Skeletal muscle satellite cell (primary cell): Measurements from ENCODE around the gene PRSS38. TPM values are rescaled to one million over a fixed set of nuclear protein-coding genes. Genes with fewer than 3 reads are reported as not detected.

Experiments
- H3K27me3 ChIP-seq: 2 replicates; pipeline ENCODE4 v1.7.0; 2013; ENCODE audit warnings: low read length; ENCODE audit not compliant: control insufficient read depth, insufficient read depth
- H3K36me3 ChIP-seq: 2 replicates; pipeline ENCODE4 v1.7.0; 2013; ENCODE audit warnings: mild to moderate bottlenecking, control low read depth, low read length; ENCODE audit not compliant: insufficient read depth
- H3K4me1 ChIP-seq: 2 replicates; pipeline ENCODE4 v1.7.0; 2013; ENCODE audit warnings: low read length; ENCODE audit not compliant: control insufficient read depth, insufficient read depth
- H3K4me2 ChIP-seq: 2 replicates; pipeline ENCODE4 v1.7.0; 2013; ENCODE audit warnings: mild to moderate bottlenecking, low read length
- H3K4me3 ChIP-seq: 2 replicates; pipeline ENCODE4 v1.7.0; 2013; ENCODE audit warnings: low read length
- H3K9ac ChIP-seq: 2 replicates; pipeline ENCODE4 v1.7.0; 2013; ENCODE audit warnings: mild to moderate bottlenecking, low read depth, low read length, moderate library complexity
- H3K9me3 ChIP-seq: replicated peaks from 2 replicates; pipeline ENCODE4 v1.7.0; 2013; ENCODE audit warnings: mild to moderate bottlenecking, control low read depth, low read length
- total RNA-seq: library from RNA; depleted of rRNA; stranded (reverse); fragments of >200 nt; gene quantifications from 2 replicates; pipeline ENCODE4 v1.2.3, GENCODE V29; 2012; rRNA removed

Gene PRSS38
- not detected in 2 replicates for total RNA-seq

DNA sequence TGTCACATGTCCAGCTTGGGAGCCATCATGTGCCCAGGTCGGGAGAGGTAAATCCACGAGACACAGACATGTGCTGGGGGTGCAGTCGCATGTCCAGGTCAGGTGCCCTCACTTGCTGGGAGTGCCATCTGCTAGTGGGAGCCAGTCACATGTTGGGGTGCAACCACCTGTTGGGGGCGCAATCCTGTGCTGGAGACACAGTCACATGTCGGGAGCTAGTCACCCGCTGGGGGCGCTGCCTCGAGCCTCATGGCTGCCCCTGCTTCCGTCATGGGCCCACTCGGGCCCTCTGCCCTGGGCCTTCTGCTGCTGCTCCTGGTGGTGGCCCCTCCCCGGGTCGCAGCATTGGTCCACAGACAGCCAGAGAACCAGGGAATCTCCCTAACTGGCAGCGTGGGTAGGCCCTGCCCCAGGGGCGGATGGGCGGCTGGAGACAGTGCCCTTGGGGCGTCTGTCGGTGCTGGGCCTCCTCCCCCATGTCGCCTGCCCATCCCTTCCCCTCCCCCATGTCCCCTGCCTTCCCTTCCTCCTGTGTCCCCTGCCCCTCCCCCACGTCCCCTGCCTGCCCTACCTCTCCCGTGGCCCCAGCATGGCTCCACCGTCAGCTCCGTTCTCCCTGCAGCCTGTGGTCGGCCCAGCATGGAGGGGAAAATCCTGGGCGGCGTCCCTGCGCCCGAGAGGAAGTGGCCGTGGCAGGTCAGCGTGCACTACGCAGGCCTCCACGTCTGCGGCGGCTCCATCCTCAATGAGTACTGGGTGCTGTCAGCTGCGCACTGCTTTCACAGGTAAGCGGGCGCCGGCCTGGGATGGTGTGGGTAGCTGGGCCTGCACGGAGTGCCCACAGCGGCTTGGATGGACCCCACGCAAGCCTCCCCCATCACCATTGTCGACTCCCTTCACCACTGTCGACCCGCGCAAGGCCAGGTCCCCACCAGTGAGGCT, at the start of gene PRSS38:
TSS of gene PRSS38 (plus strand) at position 208 of the 942 bp plus-strand sequence. CDS start at position 250, 42 bp downstream.
- Histone ChIP-seq H3K36me3 (no peaks in the 10 kb centered on the region), H3K4me2 (no peak within 1 kb of the TSS), H3K9me3 (no peaks in the 10 kb centered on the region), H3K27me3 (no peaks in the 10 kb centered on the region), H3K4me3 (no peak within 1 kb of the TSS), H3K4me1 (no peaks in the 10 kb centered on the region), H3K9ac (no peak within 1 kb of the TSS)

- H3K4me2 ChIP-seq: no peak overlapping the region
- no peaks in the 10 kb centered on the region for H3K27me3 ChIP-seq
- no peak overlapping the region for H3K4me3 ChIP-seq
- H3K9ac ChIP-seq: no peak overlapping the region
- H3K9me3 ChIP-seq: no peaks in the 10 kb centered on the region
- peaks cover 23% of the 10 kb centered on the region for H3K4me1 ChIP-seq
- H3K36me3 ChIP-seq: peaks cover 60% of the 10 kb centered on the region
Observed at GRCh38 chr1:227766015-227766634, 49.4 kb upstream of the PRSS38 start.

DNA sequence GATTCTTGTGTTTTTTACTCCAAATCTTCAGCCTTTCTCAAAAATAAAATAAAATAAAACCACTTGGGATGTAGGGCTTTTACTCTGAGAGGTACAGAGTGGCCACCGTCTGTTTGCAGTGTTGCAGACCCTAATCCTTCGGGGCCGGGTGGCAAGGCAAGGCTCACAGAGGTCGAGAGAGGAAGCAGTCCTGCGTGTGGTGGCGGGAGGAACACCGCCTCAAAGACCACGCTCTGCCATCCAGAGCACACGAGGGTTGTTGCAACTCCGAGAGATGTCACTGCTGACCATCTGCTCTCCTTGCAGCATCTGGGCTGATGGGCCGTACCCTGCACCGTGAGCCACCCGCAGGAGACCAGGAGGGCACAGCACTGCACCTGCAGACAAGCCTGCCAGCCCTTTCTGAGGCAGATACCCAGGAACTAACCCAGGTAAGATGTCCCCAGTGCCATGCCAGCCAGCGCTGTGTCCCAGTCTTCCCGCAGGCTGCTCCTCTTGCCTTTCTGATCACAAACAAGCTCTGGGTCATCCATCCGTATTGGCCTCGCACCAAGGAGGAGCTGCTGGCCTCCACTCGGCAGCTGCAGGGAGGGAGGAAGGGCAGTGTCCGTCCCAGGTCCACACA, 48.7 kb upstream of the PRSS38 start:
- peaks cover 23% of the 10 kb centered on the region for H3K4me1 ChIP-seq
- no peak overlapping the region for H3K9ac ChIP-seq

GRCh38 chr1:227767401-227768124, 47.9 kb upstream of the PRSS38 start:
- peaks cover 17% of the 10 kb centered on the region for H3K4me1 ChIP-seq
- H3K36me3 ChIP-seq: peaks cover 48% of the 10 kb centered on the region
- H3K4me2 ChIP-seq: no peak overlapping the region
- no peak overlapping the region for H3K9ac ChIP-seq
- no peaks in the 10 kb centered on the region for H3K9me3 ChIP-seq
- H3K4me3 ChIP-seq: no peak overlapping the region
- H3K27me3 ChIP-seq: no peaks in the 10 kb centered on the region

More for the DNA sequence above, 48.7 kb upstream of the PRSS38 start:
- Histone ChIP-seq H3K4me2 (no peak overlapping the region), H3K4me3 (no peak overlapping the region), H3K36me3 (peaks cover 53% of the 10 kb centered on the region), H3K9me3 (no peaks in the 10 kb centered on the region), H3K27me3 (no peaks in the 10 kb centered on the region)

GRCh38 chr1:227768125-227768439, 47.4 kb upstream of the PRSS38 start:
- Histone ChIP-seq H3K36me3 (peaks cover 48% of the 10 kb centered on the region), H3K4me1 (peaks cover 11% of the 10 kb centered on the region)

GRCh38 chr1:227768640-227769039, 46.8 kb upstream of the PRSS38 start:
- H3K9me3 ChIP-seq: no peaks in the 10 kb centered on the region
- peaks cover 7% of the 10 kb centered on the region for H3K4me1 ChIP-seq
- H3K36me3 ChIP-seq: peaks cover 48% of the 10 kb centered on the region
- H3K4me2 ChIP-seq: no peak overlapping the region
- H3K4me3 ChIP-seq: no peak overlapping the region
- no peaks in the 10 kb centered on the region for H3K27me3 ChIP-seq
- H3K9ac ChIP-seq: no peak overlapping the region

More at GRCh38 chr1:227768125-227768439, 47.4 kb upstream of the PRSS38 start:
- no peak overlapping the region for H3K4me3 ChIP-seq
- no peaks in the 10 kb centered on the region for H3K9me3 ChIP-seq
- H3K27me3 ChIP-seq: no peaks in the 10 kb centered on the region
- H3K4me2 ChIP-seq: no peak overlapping the region
- H3K9ac ChIP-seq: no peak overlapping the region

DNA sequence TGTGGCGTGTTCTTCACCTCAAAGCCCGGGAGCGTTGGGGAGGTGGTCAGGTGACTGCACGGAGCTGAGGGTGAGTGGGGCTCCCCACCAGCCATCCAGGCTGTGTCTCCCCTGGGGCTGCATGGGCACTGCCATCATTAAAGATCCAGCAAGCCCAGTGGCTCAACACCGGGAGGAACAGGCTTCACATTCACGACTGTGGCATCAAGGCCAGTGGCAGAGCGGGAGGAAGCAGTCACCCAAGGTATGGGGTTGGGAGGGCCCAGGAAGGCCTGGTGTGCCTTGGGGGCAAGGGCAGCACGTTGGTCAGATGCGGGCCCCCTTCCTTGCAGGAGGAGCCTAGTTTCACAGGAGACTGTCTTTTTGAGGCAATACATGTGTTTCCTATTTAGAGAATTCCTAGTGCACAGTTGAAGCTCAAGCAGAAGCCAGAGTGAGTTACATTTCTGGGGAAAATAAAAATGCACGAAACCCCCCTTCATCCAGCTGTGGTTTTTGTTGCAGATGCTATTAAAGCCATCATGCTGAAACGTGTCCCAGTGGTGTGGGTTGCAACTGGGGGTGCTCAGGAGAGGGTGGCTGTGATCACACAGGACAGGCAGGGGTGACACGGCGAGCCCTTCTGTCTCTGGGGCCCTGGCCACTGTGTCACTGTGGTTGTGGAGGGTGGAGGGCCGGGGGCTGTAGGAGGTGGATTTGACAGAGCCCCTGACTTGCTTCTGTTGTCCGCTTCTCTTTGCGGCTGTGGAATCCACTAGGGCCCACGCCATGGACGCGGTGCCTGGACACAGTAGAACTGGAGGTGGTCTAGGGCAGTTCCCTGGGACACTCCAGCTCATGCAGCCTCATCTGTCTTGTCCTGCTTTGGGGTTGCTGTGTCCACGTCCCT, 46.2 kb upstream of the PRSS38 start:
- Histone ChIP-seq H3K4me2 (no peak overlapping the region), H3K9me3 (no peaks in the 10 kb centered on the region), H3K27me3 (no peaks in the 10 kb centered on the region), H3K9ac (no peak overlapping the region), H3K36me3 (peaks cover 47% of the 10 kb centered on the region), H3K4me3 (no peak overlapping the region), H3K4me1 (peaks cover under 1% of the 10 kb centered on the region)

DNA sequence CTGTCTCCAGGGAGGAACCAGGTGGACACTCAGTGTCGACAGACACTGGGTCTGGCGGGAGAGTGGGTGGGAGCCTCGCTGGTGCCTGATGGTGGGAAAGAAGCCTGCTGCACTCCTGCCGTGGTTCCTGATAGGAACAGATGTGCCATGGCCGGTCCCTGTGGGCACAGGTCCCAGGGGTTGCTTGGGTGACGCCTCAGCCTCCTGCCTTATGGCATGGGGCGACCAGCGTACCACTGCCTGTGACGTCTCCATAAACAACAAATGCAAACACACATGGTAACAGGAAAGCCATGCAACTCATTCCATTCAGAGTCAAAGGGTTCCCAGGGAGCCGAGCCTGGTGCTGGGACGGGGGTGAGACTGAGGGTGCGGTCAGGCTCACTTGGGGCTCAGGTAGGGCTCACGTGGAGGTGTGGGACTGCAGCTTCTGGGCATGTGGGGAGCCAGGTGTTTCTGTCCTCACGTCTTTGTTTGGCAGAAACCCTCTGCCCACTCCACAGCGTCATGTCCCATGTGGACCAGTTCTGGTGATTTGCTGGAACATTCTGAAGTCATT, 45.5 kb upstream of the PRSS38 start:
- Histone ChIP-seq H3K9me3 (no peaks in the 10 kb centered on the region), H3K4me1 (peaks cover 3% of the 10 kb centered on the region), H3K9ac (no peak overlapping the region), H3K36me3 (peaks cover 45% of the 10 kb centered on the region), H3K4me3 (no peak overlapping the region), H3K4me2 (no peak overlapping the region), H3K27me3 (no peaks in the 10 kb centered on the region)

- Histone ChIP-seq H3K9me3 (no peaks in the 10 kb centered on the region), H3K27me3 (no peaks in the 10 kb centered on the region), H3K4me3 (no peak overlapping the region), H3K4me1 (peaks cover 11% of the 10 kb centered on the region), H3K9ac (no peak overlapping the region), H3K36me3 (peaks cover 40% of the 10 kb centered on the region), H3K4me2 (no peak overlapping the region)
Observed at GRCh38 chr1:227770812-227771211, 44.7 kb upstream of the PRSS38 start.

- Histone ChIP-seq H3K27me3 (no peaks in the 10 kb centered on the region), H3K36me3 (peaks cover 40% of the 10 kb centered on the region), H3K4me2 (no peak overlapping the region), H3K9ac (no peak overlapping the region), H3K4me3 (no peak overlapping the region), H3K9me3 (no peaks in the 10 kb centered on the region), H3K4me1 (peaks cover 16% of the 10 kb centered on the region)
Observed at GRCh38 chr1:227771326-227771725, 44.1 kb upstream of the PRSS38 start.
